Inflammatory macrophage treated with lipopolysaccharide for 4 hours (primary cell): ENCODE data around the gene ITIH2.
"Not testable (repeated sequence)": the region's sequence is repeated elsewhere in the genome, so short reads cannot be mapped to it uniquely, and the experiment has no call there.

Experiments
- DNase-seq: peaks from one replicate; pipeline ENCODE4 v3.0.0-alpha.2; 2020

Gene ITIH2, protein sequence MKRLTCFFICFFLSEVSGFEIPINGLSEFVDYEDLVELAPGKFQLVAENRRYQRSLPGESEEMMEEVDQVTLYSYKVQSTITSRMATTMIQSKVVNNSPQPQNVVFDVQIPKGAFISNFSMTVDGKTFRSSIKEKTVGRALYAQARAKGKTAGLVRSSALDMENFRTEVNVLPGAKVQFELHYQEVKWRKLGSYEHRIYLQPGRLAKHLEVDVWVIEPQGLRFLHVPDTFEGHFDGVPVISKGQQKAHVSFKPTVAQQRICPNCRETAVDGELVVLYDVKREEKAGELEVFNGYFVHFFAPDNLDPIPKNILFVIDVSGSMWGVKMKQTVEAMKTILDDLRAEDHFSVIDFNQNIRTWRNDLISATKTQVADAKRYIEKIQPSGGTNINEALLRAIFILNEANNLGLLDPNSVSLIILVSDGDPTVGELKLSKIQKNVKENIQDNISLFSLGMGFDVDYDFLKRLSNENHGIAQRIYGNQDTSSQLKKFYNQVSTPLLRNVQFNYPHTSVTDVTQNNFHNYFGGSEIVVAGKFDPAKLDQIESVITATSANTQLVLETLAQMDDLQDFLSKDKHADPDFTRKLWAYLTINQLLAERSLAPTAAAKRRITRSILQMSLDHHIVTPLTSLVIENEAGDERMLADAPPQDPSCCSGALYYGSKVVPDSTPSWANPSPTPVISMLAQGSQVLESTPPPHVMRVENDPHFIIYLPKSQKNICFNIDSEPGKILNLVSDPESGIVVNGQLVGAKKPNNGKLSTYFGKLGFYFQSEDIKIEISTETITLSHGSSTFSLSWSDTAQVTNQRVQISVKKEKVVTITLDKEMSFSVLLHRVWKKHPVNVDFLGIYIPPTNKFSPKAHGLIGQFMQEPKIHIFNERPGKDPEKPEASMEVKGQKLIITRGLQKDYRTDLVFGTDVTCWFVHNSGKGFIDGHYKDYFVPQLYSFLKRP

GRCh38 chr10:7703140-7703539, at the start of gene ITIH2:
Gene ITIH2, plus strand, starts transcription at chr10:7703316. Its CDS starts 119 bp downstream, at chr10:7703435.
- DNase-seq = no peak

- DNase-seq = not testable (repeated sequence)
Observed at GRCh38 chr10:7657079-7657478, 46.0 kb upstream of the ITIH2 start.

DNA sequence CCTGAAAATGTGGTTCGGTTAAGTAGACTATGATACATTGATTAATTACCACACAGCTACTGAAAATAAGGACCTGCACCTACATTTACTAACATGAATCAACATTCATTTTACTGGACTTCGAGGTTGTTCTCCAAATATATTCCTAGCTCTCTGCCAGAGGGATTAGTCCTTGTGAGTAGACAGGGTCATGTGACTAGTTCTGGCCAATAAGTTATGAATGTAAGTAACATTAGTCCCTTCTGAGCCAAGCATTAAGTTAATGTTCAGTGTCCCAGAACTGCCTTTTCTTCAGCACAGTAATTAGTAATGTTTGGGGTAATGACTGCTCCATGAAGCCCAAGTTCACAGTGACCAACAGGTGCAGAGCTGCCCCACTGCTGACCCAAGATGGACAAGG, 45.6 kb upstream of the ITIH2 start:
- no peak for DNase-seq

DNA sequence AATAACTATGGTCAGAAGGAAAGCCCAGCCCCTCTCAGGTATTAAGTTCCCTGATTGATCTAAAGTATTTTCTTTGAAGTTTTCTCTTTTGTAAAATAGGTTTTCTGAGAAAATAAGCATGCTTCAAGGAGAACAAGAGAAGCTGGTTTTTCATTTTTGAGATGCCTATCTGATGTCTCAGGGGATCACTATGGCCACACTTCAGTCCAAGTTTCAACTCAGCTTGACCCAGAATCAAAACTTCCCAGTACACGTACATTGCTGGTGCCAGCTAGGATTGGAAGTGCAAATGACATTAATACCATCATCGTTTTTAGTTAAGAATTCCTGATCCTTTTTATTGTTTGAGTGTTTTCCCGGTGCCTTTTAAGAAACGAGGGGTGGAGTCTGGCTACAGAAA, 43.6 kb upstream of the ITIH2 start:
- no peak for DNase-seq

DNA sequence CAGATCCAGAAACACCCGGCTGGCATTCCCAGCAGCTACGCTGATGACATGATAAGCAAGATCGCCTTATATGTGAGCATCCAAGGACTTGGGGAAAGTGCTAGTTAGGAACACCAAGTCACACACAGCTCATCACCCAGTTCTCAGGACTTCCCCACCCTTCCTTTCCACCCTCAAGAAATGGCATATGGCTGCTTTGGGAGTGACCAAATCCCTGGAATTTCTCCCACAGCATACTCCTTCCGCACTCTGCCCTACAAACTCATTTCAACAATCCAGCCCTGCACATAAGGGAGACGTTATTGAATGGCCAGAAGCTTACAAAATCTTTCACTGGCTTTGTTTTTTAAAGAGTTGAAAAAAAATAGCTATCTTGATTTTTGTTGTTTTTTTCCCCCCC, 40.6 kb upstream of the ITIH2 start:
- no peak for DNase-seq

DNA sequence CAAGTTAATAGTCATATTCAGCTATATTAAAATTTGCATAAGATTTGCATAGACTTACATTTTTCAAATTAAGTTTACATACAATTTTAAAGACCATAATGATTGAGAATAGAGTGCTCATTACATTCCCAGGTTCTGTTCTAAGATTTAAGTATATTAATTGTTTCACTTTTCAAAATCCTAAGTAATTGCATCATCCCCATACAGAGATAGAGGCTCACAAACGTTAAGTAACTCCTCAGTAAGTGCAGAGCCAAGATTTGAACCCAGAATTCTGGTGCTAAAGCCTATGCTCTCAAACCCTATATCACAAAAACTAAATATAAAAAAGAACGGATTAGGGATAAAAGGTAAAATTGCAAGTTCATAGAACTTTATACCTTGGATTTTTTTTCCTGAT, 38.4 kb upstream of the ITIH2 start:
- no peak for DNase-seq

GRCh38 chr10:7665767-7666166, 37.3 kb upstream of the ITIH2 start:
- no peak for DNase-seq

DNA sequence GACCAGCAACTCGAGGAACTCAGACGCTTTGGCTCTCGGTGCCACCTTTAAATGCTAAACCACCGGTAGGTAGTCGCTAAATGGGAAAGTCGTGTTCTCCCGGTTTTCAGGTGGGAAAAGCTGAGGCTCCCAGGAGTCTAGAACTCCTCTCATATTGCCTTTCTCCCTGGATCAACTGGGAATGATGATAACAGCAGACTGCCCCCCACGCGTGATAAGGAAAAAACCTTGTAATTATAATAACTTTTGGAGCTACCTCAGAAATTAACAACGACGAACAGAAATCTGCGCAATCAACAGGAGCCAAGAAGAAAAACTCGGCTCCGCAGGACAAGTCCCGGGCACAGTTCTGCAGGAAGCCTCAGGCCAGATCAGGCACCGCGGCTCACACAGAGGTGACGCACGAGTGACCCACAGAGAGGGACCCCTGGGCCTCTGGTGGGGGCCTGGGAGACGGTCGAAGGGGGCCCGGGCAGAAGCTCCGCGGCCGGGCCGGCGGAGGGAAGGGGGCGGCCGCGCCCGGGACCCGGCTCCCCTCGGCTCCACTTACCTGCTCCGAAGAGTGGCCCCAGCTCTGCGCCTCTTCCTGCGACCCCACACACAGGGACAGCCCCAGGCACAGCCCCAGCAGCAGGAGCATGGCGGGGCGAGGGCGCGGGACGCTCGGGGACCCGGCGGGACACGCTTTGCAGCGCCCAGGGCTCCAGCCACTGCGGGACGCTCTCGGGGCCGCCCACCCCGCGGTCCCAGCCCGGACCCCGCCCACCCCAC, 36.7 kb upstream of the ITIH2 start, which contains the start of gene ITIH5:
TSS of gene ITIH5 (minus strand) at position 714 of the 771 bp plus-strand sequence. CDS start at position 640, 74 bp downstream.
- DNase-seq = no peak

DNA sequence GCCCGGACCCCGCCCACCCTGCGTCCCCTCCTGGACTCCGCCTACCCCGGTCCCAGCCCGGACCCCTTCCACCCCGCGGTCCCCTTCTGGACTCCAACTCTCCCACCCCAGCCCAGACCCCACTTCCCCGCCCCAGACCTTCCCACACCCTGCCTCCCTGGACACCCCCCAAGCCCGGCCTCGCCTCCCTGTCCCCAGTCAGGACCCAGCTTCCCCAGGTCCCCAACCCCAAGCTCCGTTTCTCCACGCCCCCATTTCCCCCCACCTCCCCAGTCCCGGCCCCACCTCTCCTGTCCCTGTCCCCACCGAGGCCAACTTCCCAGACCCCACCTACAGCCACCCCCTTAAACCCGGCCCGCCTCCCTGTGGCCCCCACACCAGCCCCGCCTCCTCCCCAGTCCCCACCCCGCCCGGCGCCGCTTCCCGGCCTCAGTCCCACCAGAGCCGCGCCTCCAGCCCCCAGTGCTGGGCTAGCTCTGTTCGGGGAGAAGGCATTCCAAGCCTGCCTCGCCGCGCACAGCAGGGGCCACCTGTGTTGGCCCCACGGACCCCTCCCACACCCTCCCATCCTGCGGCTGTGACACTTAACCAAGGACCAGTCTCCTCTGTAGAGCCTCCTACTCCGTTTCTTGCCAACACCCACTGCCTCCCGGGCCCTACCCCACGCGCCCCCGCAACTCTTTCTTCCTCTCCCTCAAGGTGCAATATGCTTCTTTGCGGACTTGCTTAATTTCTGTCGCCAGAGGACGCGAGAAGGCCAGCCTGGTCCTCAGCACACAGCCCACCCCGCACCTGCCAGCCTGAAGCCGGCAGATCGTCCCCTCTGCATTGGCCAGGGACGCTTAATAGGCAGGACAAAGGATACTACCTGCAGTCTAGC, 35.6 kb upstream of the ITIH2 start:
- DNase-seq = no peak

DNA sequence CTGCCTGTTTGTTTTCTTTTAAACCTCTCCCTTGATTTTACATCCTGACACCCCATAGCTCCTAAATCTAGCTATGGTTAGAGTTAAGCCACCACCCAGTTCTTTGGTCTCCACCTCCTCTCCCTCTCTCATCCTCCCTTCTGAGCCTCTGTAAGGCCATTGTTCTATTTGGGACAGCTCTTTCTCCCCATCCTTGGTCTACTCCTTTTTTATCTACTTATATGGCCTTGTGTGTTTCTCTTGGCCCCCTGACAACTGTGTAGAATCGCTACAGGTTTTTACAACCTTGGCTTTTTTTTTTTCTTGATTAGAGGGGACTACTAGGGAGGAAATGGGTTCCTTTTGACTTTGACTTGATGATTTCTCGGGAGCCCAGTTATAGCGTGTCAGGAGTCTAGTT, 33.0 kb upstream of the ITIH2 start:
- DNase-seq = no peak

DNA sequence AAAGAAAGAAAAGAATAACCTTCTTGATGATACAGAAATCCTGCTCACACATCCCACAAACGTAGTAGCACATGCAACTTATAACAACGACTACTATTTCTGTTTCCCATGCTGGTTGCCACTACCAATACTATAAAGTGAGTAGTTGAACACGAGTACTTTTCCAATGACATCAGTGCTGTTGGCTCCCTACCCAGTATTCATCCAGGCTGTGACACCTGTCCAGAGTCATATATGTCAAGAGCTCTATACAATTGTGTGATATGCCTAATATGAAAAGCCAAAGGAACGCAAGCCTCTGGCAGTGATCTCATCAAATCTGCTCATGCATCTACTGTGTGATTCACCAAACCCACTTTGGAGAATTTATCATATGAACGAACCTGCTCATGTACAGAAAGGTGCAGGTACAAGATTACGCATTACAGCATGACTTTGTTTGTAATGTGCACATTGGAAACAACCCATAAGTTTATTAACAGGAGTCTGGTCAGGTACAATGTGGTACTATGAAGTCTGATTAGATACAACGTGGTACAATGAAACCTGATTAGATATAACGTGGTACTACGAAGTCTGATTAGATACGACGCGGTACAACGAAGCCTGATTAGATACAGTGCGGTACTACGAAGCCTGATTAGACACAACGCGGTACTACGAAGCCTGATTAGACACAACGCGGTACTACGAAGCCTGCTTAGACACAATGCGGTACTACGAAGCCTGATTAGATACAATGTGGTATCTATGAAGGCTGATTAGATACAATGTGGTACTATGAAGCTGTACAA, 30.6 kb upstream of the ITIH2 start:
- DNase-seq = no peak

DNA sequence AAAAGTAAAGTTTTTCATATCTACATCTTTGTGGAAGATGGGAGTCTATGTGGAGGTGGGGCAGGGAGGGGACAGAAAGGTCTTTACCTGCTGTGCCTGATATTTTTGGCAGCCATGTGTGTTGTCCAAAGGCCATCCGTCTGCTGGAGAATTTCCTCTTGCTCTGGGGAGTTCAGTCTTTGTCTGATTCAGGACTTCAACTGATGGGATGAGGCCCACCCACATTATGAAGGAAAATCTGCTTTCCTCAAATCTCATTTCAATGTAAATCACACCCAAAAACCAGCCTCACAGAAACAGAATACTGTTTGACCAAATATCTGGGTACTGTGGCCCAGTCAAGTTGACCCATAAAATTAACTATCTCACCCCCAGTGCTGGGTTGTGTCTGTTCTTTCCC, 23.9 kb upstream of the ITIH2 start:
- DNase-seq = no peak

DNA sequence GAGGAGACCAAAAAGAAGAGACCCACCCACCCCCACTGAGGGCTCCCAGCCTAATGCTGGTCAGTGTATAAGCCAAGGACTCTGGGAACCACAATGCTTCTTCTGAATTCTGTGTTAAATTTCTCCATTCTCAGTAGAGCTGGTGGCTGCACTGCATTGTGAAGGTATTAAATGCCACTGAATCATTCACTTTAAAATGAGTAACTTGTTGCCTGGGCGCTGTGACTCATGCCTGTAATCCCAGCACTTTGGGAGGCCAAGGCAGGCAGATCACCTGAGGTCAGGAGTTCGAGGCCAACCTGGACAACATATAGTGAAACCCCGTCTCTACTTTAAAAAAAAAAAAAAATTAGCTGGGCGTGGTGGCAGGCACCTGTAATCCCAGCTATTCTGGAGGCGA, 23.0 kb upstream of the ITIH2 start:
- DNase-seq = not testable (repeated sequence)

GRCh38 chr10:7686351-7687171, 16.6 kb upstream of the ITIH2 start:
- DNase-seq = no peak

DNA sequence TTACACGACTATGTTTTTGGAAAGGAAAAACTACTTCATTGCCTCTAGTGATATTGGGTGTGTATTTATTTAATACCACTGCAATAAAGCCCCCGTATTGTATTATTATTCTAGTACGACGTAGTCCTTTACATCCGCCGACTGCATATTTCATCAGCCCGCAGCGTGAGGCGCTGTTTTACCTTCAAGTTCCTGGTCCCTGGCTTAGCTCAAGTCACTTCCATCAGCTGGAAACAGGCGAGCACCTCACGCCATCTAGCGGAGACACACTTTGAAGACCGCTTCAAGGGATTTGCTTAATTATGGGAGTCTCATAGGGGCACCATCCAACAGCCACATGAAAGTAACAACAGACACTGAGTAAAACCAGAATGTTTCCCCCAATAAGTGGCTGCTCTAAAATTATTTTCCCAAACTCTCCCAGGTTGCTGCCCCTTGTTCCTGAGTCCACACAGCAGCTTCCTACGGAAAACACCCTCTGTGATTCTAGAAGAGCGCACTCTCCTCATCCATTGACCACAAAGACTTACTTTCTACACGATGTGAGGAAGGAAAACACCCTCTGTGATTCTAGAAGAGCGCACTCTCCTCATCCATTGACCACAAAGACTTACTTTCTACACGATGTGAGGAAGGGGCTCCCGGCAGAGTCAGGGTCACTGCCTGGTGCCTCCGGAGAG, 15.7 kb upstream of the ITIH2 start:
- peak; percentile 78 for DNase-seq

- no peak for DNase-seq
Observed at GRCh38 chr10:7689591-7689990, 13.5 kb upstream of the ITIH2 start.

DNA sequence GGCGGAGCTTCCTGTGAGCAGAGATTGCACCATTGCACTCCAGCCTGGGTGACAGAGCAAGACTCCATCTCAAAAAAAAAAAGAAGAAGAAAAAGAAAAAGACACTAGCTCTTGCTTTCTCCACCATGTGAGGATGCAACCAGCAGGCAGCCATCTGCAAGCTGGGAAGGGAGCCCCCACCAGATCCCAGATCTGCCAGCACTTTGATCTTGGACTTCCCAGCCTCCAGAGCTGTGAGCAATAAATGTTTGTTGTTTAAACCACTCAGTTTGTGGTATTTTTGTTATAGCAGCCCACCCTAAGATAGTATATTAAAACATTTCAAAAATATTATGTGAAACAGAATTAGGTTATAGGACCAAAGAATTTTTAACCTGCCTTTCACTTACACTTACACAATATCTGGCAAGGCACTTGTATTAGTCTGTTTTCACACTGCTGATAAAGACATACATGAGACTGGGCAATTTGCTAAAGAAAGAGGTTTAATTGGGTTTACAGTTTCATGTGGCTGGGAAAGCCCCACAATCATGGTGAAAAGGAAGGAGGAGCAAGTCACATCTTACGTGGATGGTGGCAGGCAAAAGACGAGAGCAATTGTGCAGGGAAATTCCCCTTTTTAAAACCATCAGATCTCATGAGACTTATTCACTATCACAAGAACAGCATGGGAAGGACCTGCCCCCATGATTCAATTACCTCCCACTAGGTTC, 12.1 kb upstream of the ITIH2 start:
- DNase-seq = peak; percentile 4

GRCh38 chr10:7692368-7692767, 10.7 kb upstream of the ITIH2 start:
- DNase-seq = not testable (repeated sequence)

- DNase-seq = peak; percentile 1
Observed at GRCh38 chr10:7693194-7693593, 9.9 kb upstream of the ITIH2 start.
